Stimulated activated CD8-positive, alpha-beta memory T cell treated with anti-CD3 and anti-CD28 coated beads, Interleukin-12 subunit alpha, Interleukin-12 subunit beta, amount 100 ng/mL, for 4 hours (primary cell): ENCODE data around the gene UNC5B.

Source experiments
- DNase-seq: peaks from one replicate; pipeline ENCODE4 v3.0.0-alpha.2; 2020; ENCODE audit warnings: low read depth

The UNC5B gene

DNA sequence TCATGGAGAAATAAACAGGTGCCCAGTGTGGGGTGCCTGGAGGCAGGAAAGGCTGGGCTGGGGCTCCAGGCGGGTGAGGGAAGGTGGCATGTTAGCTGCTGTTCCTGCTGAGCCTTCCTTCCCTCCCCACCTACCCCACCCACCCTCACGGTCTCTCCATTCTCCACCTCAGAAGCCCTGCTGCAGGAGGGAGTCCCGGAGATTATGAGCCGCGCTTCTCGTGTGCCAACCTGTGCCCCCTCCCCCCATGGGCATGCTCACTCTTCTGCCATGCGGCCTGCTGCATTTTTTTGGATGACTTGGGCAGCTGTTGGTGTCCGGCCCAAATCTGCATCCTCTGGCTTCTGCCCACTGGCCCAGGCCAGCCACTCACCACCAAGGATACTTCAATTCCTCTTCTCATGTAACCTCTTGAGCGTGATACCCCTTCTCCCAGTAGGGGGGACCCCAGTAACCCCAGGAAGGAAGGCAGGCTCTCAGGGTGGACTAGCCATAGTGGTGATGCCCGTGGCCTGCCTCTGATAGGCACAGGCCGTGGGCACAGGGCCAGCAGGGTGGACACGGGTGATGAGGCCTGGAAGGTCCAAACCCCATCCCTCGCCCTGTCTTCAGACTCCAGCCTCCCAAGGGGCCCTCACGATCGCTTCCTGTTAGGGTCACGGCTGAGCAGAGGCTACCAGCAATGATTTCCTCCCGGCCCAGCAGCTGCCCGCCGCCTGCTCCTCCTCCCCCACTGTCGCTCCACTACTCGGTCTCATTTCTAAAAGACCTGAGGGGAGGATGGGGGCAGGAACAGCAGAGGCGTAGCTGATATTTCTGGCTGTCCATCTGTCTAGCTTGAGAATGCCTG, 27.8 kb downstream of the UNC5B start:
- DNase-seq, result no peak

DNA sequence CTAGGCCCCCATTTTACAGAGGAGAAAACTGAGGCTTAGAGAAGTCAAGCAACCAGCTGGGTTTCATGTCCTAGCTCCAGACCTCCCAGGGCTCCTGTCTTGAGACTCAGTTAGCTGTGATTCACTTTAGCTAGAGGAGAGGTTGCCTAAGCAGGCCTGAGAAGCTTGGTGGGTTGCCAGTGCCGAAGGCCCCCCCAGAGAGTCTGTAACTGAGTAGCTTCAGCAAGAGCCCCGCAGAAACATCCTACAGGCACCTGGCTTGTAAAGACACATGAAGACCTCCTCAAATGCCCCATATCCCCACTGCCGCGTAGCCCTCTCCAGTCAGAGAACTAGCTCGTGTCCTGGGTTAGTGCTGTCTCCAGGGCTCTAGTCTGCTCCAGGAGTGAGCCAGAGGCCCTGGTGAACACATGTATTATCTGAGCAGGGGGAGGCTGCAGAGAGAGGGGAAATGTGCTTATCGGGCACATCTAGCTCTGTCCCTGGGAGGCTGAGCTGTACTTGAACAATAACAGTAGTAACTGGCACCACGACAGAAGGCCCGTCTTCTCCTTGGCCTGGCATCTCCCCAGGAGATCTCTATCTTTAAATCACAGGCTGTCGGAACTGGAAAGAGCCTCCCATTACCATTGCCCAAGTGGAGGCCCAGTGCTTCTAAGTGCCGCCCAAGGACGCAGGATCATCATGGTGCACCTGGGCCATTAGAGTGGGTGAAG, 28.9 kb downstream of the UNC5B start:
- DNase-seq, result no peak

DNA sequence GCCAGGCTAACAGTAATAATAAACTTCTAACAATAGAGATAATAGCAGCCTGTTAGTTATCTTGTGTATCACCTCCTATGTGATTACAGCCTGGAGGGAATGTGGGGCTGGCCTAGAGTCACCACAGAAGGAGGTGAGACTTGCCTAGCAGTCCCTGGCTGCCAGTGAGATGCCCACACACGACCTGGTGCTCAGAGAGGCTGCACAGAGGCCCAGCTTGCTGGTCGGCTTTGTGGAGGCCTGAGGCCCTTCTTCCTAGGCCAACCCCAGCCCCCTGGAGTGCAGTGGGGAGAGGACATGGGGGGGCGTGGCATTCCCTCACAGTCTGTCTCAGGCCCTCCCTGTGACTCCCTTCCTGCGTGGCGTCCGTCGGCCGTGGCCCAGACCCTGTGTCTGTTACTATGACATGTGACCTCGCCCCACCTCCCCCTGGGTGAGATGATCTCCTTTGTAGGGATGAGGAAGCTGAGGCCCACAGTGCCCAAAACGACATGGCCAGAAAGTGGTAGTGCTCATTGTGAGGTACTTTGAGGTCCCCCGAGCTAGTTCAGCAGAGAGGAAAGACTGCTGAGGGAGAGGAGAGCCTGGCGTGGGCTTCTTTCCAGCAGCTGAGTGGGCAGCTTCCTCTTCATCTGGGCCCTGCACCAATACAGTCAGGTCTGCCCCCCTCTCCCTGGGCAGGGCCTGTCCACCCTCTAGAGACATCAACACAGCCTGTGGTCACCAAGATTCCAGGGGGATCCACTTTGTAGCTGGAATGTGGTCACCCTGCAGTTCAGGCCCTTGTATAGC, 29.7 kb downstream of the UNC5B start:
- no peak for DNase-seq

DNA sequence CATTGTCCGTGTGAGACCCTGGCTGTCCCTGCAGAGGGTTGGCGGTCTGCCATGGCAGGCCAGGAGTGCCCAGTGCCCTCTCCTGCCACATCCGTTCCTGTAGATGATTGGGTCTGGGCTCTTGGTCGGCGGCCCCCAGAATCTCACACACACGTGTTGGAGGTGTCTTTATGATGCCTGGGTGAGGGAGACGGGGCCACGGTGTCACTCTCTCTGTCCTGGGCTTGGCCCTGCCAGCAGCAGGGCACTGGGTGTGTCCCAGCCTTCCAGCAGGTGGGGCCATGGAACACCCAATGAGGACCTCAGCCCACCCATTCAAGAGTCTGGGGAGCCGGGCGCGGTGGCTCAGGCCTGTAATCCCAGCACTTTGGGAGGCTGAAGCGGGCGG, 30.2 kb downstream of the UNC5B start:
- no peak for DNase-seq

DNA sequence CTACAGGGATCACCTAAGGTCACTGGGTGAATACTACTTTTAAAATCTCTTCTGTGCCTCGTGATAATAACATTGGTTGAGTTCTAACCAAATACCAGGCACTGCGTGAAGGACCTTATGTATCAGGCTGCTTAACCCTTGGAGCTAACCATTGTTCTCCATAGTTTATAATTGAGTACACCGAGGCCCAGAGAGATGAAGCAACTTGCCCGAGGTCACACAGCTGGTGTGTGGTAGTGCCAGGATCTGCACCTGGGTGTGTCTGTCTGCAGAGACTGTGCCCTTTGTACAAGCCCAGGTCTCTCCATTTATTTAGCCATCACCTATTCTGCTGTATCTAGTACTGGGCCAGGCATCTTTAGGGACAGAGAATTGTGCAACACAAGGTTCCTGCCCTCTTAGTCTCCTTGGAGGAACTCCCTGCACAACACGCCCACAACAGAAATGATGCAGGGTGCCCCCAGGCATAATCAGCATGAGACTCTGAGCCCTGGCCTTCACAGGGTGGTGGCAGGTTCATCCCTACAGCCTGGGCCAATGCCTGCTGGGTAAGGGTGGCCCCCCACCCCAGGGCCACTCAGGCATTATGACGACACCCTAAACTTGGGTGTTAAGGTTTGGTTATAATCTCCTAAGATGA, 31.5 kb downstream of the UNC5B start:
- no peak for DNase-seq

DNA sequence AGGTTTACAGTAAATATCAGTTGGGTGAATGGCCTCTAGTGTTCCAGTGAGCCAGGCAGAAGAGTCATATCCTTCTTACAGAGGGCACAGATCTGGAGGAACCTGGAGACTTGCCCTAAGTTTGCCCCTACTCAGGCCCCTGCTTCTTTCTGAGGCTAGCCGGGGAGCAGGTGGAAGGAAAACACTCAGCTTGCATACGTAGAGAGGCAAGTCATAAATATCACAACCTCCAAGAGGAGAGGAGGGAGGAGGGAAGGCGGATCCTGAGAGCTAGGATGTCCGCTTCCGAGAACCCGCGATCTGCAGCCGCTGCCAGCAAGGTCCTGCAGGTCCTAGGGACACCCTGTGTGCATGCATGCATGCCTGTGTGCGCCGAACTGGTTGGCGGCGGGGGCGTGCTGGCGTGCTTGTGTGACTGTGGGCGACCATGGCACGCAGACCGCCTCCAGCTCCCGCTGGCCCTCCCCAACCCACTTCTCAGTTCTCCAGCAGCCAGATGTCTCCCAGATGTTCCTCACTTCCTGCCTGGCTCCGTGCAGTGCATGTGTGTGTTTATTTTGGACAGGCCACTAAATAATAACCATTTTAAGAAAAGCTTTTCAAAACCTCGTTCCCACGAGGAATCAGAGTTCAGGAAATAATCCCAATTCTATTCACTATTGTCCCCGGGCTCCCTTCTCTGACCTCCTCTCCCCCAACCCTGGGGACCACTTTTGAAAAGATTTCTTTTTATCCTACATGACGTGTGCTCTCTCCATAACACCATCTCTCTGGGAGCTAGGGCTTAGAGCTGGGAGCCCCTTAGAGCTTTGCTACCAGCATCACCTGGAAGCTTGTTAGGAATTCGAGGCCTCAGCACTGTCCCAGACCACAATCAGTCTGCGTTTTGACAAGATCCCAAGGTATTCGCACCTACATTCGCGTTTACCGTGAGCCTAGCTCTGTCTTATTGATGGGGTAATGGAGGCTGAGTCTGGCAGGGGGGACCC, 32.4 kb downstream of the UNC5B start:
- DNase-seq, result no peak

DNA sequence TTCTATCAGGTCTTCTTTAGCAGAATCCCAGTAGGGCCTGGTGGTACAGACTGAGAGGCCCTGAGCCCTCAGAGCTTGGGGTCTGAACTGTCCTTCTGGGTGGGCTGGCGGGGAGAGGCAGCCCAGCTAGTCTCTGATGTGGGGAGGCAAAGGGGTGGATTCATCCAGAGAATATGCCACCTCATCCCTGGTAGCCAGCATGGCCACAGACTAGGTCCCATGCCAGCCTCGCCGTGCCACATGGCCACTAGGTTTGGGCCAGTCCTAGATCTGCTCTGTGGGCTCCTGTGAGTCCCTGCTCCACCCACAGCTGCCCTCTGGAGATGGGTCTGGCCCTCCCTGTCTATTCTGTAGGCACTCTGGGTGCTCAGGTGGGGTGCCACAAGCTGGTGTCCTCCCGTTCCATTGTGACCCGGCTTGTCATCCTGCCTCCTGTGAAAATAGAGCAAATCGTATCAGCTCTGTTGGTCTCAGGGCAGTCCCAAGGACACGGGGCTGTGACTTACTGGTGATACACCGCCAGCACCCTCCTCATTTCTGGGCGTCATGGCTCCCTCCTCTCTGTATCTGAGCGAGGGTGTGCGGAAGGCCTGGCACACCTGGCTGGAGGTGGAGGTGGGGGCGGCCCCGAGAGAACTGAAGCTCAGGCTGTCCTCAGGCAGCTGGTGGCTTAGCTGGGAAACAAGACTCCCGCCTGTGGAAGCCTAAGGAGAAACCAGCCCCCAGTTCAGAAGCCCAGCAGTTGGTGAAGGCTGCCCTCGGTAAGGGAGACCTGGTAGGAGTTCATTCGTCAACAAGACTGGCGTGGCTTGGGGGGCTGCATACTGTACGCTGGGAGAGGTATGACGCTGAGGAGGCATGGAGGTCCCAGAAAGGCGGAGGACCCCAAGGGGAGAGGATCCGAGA, 33.3 kb downstream of the UNC5B start:
- DNase-seq, result no peak

DNA sequence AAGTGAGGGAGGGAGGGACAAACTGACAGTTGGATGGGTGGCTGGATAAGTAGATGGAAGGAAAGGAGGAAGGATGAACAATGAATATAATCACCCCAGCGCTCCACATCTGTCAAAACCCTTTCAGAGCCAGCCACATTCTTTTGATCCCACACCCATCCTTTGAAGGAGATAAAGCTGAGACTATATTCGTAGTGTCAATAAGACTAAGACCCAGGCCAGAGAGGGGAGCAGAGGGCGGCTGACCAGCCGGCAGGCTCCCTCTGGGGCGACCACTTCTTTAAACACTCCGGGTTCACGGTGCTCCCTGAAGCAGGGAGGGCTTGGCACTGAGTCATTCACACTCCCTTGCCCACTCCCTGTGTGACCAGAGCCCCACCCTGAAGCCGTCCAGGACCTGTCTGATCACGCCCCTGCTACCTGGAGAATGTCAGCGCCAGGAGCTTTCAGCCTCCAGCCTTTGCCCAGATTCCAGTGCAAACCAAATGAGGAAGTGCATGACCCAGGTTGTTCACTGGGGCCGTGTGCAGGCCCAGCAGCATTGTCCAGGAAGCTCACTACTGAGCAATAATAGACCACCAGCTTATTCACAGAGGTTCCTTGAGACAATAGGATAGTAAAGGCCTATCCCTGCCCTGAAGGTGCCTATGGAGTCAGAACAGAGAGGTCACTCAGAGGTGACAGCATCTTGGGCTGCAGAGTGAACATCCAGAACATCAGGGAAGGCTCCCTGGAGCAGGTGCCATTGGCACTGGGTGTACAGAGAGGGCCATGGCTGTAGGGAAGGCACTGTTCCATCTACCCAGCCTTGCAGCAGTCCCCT, 34.4 kb downstream of the UNC5B start:
- no peak for DNase-seq

DNA sequence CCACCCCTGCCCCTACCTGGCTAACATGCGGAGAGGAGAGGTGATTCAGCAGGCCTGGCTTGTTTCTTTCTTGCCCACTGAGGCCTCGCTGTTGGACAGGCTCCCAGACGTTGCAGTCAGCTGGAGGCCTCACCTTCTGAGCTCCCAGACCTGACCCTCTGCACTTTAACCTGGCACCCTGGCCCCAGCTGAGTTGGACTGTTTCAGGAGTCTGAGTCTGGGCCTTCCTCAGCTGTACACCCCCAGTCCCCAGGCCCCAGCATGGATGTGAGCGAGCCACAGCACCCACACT, 35.0 kb downstream of the UNC5B start:
- DNase-seq, result no peak

DNA sequence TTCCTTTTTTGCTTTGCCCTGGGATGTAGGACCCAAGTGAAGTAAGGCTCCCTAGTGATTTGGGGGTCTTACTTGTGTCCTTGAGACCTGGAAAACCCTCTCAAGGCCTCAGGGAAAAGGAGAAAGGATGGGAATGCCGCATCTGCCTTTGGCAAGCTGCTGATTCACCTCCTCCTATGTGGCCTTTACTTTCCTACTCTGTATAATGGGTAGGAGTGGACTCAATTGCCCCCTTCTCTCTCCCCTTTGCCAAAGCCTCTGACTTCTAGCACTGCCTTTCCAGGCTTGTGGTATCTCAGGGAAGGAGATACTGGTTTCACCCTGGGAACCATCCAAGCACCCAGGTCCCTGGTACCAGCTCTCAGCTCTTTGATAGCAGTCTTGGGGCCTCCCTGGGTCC, 35.4 kb downstream of the UNC5B start:
- DNase-seq, result no peak

DNA sequence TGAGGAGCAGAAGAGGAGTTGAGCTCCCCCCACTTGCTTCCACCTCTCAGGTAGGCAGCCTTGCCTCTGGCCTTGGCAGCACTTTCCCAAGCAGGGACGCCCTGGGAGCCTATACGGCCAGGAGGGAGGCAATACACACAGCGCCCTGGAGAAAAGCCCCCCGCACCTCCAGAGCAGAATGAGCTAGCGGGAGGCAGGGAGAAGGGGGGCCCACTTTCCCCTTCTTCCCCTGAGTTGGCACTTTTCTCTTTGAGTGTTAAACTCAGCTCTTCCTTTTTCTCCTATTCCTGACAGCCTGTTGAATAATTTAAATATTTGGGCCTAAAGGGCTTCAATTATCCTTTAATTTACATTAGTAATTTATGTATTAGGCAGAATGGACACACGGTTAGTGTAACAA, 35.8 kb downstream of the UNC5B start:
- no peak for DNase-seq

DNA sequence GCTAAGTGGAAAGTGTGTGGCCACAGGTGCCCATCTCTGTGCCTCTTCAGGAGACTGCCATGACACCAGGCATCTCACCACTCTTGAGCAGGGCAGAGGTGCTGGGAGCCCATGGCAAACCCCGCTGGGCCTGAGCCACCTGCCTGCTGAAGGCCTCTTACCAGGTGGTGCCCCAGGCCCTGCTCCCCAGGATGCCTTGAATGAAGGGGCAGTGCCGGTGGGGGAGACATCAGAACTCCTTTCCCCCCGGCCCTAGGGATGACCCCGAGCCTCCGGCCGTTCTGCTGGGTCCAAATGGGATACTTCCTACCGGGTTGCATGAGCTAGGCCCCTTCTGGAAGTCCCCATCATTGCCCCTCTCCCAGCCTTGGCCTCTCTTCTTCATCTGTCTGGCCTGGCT, 37.6 kb downstream of the UNC5B start:
- no peak for DNase-seq

DNA sequence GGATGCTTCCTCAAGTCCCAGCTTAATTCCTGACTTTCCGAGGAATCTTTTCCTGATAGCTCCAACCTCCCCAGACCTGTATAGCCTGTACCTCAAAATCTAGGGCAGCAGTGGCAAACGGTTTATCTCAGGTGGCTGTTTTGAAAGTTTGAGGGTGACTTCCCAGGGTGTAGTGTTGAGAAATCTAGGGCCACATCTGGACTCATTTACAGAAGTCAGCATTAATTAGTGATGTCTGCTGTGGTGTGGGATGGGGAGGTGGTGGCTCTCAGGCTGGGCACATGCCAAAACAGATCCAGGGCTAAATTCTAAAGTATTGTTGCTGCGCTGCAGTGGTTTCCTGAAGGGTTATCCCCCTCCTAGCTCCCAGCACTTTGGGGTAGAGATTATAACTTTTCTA, 38.0 kb downstream of the UNC5B start:
- no peak for DNase-seq

DNA sequence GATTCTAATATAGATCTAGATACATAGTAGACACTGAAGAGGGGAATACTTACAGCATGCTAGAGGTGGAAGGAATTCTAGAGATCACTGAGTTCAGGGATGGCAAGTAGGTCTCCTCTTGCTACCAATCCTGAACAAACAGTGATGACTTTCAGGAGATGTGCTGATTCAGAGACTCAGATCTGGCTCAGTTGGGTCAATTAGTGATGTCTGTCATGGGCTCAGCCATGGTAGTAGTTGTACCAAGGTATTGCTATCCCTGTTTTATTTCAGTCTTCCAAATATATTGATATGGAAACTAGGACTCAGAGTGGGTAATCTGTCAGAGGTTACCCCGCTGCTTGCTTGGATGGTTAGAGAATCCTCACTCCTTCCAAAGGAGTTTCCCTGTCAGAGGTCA, 38.5 kb downstream of the UNC5B start:
- DNase-seq, result no peak

DNA sequence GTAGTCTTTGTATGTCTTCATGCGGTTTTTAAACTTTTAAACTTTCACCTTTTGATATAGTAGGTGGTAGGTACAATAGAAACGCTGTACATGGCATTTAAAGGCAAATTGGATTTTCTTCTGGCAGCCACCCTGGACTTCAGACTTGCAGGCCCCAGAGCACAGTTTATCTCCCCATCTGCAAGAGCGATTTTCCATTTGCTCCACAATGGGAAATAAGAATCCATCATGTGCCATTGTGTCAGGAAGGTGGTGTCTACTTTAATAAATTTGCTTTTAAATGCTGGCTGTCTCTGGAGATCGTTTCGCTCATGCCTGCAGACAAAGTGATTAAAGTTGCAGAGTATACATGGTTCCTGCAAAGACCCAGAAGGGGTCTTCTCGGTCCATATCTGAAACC, 38.9 kb downstream of the UNC5B start:
- no peak for DNase-seq

DNA sequence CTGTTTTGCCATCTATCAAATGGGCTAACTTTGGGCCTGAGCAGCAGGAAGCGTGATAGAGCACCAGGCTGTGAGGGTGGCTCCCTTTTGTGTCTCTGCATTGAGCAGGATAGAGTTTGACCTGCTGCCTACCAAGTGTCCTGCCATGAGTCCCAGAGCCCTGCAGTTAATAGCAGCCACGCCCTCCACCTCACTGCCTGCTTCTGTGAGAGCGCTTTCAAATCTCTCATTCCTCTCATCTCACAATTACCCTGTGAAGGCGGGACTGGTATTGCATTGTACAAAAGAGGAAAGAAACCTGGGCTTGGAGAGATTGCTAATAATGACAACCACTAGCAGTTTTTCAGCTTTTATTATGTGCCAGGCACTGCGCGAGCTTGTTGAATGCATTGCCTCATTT, 39.9 kb downstream of the UNC5B start:
- no peak for DNase-seq

DNA sequence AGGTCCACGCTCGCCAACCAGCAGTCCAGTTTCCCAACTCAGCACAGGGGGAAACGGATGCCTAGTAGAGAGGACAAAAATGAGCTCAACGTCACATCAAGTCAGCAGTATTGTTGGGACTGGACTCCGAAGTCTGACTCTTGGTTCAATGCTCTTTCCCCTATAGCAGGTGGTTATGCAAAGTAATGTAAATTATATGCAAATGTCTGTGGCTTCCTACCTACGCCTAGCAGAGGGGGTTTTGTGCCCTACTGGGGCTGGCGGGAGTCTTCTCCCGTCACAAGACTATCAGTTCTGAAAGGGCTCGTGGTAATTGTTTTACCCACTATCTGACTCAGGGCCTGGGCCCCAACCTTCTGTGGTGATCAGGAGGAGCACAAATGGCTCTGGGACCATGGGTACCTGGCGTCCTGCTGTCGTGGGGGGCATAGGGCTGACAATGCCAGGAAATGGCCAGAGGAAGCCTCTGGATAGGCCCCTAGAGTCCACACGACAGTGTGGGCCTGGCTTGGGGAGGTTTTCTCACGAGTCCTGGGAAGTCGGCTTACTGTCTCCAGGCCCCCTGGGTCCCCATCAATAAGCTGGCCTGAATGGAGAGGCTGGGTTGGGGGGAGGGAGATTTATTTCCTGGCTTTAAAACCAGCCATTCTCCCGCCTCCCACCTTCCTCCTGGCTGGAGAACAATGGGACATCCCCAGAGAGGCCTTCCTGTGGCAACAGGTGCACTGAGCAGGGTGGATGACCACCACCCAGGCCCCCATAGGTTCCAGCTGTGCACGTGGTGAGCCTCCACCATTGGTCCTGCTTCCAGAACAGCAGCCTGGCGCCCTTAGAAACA, 41.8 kb downstream of the UNC5B start:
- DNase-seq, result no peak

DNA sequence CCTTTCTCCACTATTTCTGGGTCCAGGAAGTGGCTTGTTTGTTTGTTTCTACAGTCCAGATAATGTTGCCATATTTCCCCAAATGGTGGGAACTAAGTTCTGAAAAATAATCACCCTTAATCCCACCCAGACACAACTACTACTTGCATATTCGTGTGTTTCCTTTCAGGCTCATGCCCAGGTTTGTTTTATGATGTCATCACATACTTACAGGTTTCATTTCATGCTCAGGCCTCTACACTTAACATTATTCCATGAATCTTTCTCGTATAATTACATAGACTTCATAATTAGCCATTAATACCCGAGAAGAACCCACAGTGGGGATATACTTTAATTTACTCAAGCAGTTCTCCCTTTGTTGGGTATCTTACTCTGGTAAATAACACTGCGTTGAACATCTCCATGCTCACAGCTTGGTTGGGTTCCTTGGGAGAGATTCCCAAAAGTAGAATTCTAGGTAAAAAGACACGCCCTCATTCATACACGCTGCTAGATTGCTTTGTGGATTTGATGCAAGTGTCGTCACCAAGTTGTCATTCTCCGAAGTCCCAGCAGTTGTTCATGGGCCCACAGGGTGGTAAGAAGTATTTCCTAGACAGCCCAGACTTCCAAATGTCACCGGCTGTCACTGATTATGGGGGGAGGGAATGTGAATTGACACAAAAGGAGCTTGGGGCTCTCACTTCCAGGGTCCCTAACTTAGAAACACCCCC, 42.6 kb downstream of the UNC5B start:
- no peak for DNase-seq
